Occipital lobe (tissue), 2 donors: ENCODE data around the gene NEXN. TPM values are rescaled to one million over a fixed set of nuclear protein-coding genes. Genes with fewer than 3 reads are reported as not detected.
A peak's percentile ranks its signal among the peaks of the same experiment; 100 is the strongest.
"Not testable (repeated sequence)": the region's sequence is repeated elsewhere in the genome, so short reads cannot be mapped to it uniquely, and the experiment has no call there.

Experiments
- DNase-seq: peaks from one replicate; lab custom pipeline; 2025; lab: John Stamatoyannopoulos, UW
- total RNA-seq: library from RNA; depleted of rRNA; stranded (reverse); fragments of >200 nt; gene quantifications from one replicate; pipeline ENCODE4 v1.2.3, GENCODE V29; 2014

The NEXN gene
- total RNA-seq, 1 donor from 2014 or later, result 0.31 TPM

DNA sequence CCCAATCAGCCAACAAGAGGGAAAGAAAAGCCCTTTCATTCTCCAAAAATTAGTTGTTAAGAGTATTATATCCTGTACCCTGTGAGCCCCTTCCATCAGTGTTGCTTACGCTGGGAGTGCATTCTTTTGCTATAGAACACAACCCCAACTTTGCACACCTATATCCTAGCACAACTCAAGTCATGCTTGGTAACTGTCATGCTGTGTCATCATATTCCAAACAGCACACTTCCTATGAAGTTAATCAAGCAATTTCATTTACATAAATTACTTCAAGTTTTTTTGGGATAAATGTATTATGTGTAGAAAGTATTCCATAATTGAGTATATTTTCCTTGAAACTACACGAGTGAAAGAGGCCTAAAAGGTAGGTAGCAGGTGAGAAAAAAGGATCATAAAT lies 70.4 kb downstream of the NEXN start:
- no peak for DNase-seq

DNA sequence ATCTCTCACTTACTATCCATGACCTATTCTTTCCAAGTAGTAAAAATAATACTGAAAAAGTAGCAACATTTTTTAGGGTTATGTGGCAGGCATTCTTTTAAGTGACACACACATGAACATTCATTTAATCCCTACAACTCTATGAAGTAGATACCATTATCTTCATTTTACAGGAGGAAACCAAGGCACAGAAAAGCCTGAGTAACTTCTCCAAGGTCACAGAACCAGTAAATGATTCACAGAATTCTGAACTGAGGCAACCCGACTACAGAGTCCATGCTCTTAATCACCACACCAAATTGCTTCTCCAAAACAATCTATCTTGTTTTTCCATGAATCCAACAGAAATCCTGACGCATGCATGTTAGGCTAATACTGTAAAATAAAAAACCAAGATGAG lies 73.0 kb downstream of the NEXN start:
- DNase-seq, result no peak

DNA sequence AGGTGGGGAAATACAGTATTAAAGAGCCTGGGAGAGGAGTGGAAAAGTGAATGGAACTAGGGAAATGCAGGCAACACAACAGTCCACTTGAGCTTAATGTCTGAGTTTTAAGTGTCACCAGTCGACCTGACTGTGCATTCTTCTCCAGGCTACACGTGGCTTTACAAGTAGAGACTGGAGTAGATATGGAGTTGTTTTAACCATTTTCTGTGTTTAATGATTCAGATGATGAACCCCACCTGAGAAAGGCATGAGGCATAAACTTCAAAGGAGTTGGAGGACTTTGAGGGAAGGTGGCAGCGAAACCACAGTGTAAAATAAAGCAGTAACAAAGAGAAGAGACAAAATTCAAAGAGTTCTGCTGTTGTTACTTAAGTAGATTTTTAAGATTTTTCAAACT lies 77.9 kb downstream of the NEXN start:
- no peak for DNase-seq

DNA sequence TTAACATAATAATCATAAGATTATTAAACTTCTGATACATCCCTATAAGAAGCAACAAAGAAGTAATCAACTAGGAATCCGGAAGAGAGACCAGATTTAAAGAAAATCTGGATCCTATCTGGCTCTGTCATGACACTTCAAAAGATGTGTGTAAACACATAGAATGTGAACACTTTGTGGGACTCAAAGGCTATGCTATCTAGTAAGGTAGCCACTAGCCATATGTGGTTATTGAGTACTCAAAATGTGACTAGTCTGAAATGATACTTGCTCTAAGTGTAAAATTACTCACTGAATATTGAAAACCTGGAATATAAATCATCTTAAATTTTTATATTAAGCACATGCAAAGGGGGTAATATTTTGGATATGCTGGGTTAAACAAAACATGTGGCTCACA lies 81.8 kb downstream of the NEXN start:
- no peak for DNase-seq

DNA sequence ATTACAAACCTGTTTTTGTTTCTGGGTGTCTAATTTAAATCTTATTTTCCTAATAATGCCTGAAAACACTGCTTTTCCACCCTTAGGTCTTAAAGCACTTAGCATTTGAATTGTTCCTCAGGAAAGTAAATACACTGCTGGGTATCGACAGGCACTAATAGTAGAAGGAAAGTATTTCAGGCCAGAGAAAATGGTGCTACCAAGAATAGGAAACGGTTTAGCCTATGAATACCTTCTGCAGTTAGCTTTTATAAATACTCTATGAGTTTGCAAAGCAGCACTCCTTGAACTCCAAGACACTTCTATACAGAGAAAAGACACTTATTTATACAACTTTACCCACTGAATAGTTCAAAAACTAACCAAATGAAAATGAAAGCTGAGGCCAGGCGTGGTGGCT lies 83.7 kb downstream of the NEXN start:
- DNase-seq, result no peak

DNA sequence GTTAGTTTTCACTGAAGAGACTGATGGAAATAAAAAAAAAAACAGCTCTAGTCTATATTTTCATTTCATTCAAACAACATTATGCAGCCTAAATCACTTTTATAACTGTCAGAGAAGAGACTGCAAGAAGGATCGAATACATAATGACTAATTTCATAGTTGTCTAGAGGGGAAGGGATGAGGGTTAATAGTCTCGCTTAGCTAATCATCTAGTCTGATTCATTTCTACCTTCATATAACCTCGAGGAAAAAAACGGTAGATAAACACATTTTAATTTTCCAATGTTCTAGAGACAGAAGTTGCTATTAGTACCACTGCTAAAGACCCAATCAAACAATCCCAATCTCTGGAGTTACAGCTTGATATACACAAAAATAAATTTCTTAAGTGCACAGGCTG lies 87.0 kb downstream of the NEXN start:
- no peak for DNase-seq

DNA sequence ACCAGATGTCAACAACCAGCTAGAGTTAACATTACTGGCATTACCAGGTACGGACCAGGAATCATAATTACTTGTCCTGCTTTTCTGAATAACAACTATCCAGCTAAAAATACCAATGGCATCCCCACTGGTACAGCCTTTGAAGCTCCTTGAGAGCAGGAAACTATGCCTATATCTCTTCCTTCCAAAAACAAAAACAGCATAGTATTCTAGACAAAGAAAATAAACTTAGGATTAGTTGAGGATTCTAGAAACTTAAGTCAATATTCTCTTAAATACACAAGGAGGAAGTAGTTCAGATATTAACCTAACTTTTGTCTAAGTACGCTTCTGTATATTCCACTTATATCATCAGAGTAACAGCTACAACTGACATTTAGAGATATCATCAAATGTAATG lies 87.5 kb downstream of the NEXN start:
- DNase-seq, result no peak

DNA sequence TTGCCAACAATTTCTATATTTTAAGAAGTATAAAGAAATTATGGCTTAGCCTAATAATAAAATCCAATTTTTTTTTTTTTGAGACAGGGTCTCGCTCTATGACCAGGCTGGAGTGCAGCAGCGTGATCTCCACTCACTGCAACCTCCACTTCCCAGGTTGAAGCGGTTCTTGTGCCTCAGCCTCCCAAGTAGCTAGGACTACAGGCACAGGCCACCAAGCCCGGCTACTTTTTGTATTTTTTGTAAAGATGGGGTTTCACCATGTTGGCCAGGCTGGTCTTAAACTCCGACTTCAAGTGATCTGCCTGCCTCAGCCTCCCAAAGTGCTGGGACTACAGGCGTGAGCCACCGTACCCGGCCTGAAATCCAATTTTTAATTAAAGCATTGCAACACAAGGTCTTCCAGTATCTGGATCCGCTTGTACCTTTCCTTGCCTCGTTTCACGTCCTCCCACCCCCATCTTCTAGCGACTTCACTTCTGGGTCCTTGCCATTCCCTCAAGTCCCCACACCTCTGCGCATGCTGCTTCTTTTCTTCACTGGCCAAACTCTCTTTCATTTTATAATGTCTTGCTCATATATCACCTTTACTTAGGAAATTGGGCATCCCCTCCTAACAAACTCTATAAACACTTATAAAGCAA lies 88.1 kb downstream of the NEXN start:
- no peak for DNase-seq

DNA sequence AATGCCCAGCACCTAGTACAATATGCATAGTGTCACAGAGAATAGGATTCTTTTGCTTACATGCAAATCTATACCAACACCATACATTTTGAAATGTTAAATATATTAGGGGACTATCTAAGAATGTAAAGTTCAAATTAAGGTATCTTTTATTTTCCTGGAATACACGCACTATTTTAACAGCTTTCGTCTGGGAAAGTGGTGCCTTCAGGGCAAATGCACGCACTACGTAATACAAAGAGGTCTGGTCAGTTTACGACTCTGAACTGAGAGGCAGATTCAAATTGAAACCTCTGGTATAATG lies 89.5 kb downstream of the NEXN start:
- no peak for DNase-seq

DNA sequence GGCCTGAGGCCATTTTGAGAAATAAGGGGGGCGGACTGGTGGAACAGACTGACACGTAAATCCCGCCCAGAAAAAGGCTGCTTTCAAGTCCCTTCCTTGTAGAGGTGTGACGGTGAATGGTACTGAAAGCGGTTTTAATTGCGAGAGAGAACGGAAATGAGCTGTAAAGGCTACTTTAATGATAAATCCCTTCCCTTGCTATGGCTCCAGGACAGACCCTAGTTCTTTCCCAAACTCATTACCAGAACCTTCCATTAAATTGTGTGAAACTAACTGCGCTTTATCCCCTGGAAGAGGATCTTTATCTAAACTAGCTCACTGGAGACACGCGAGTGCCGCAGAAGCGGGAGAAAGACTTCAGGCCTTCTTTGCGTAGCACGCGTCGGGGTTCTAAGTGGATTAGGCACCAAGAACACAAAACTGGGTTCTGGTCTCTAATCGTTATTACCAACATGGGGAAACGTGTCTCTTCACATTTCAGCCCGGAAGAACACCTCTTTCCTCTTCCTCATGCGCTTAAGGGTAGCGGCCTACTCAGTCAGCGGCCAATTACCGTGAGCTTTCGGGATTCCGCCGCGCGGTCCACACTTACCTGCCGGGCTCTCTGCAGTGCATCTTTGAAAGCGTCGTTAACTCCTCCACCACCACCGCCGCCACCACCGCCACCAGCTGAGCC lies 90.0 kb downstream of the NEXN start:
- peak; percentile 9 for DNase-seq

DNA sequence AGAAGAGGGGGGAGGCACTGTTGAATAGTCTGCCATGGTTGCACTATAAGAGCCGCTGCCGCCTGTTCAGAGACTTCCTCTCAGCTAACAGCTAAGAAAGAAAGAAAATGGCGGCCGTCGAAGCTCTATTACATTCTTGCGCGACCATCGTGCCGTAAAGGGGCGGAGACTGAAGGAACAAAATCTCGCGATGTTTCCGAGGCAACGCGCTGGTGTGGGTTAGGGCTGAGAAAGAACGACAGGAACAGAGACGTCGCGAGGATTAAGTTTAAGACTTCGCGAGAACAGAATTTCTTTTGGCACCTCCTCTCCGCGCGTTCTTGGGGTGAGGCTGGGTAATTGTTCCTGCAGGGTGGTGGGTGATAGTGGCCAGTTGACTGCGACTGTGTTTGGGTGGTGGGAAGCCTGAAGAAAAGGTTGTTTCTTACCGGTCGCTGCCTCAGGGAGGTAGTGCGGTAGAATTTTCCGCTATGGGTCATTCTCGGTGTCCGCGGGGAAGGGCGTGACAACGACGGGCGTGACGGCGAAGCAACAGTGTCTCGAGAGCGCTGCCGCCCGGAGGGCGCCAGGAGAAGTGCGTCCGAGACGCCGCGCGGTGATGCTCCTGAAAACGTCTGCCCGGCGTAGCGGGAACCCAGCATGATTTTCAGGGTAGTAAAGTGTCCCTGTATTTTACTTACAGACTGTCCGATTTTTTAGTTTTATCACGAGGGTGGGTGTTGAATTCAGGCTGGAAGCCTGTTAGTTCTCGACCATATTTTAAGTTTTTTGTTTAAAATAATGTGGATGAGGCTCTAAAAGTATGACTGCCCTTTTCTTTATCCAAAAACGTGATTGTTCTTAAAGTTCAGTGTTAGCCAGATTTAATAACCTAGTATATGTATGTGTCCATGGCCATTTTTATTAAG lies 90.8 kb downstream of the NEXN start, which contains the start of gene FUBP1:
TSS of gene FUBP1 (minus strand) at position 104 of the 908 bp plus-strand sequence. CDS start at position 36, 68 bp downstream.
- DNase-seq, result peak; percentile 81

DNA sequence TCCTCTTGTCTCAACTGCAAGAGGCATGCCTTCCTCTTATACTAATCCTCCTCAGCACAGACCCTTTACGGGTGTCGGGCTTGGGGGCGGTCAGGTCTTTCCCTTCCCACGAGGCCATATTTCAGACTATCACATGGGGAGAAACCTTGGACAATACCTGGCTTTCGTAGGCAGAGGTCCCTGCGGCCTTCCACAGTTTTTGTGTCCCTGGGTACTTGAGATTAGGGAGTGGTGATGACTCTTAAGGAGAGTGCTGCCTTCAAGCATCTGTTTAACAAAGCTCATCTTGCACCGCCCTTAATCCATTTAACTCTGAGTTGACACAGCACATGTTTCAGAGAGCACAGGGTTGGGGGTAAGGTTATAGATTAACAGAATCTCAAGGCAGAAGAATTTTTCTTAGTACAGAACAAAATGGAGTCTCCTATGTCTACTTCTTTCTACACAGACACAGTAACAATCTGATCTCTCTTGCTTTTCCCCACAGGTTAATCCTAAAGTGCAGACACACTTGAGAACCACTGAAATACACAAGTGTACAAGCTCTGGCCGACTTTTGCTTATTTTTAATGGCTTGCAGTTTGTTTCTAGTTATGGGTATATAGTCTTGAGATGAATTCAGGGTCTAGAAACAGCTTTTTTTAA lies 95.0 kb downstream of the NEXN start:
- DNase-seq, result not testable (repeated sequence)

DNA sequence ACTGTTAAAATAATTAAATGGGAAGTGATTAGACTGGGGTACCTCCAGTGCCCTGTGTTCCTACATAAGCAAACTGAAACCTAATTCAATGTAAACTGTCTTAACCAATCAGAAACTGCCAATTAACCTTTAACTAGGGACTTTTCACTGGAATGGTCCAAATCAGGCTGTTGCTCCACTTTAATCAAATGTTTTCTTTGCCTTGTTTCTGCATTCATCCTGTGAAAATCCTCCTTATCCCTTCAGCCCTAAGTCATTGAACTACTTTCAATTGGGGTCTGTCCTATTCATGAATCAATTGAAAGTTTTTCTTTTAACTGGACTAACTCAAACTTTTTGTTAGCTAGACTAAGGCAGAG lies 95.6 kb downstream of the NEXN start:
- no peak for DNase-seq

DNA sequence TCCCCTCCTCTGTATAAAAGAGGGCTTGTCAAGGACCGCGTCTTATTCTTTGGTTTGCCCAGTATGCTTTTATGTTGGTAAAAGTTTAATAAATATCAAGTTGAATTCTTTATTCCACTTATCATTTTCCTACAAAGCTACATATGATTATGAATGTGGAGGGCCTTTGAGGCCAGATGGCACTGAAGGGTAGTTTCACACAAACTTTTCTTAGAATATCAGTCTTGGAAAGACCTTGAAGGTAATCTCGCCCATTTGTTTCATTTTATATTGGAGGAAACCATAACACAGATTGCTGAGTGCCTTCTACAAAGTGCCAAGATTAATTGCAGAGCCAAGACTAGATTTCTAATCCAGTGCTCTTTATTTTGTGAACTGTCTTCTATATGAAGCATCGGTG lies 96.2 kb downstream of the NEXN start:
- DNase-seq, result no peak

DNA sequence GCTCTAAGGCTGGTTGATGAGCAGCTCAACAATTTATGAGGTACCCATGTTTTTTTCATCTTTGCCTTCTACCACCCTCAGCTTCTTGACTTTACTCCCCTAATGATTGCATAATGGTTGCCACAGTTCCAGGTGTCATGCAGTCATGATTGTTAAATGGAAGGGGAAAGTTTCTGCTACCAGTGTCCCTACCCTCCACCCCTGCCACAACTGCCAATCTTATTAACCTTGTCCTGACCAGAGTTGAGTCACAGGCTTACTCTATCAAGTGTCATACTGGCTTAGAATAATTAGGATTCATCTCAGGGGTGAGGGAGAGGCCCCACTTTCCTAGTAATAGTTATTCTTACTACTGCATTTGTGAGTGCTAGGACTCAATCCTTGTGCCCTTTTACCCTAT lies 98.4 kb downstream of the NEXN start:
- DNase-seq, result no peak

DNA sequence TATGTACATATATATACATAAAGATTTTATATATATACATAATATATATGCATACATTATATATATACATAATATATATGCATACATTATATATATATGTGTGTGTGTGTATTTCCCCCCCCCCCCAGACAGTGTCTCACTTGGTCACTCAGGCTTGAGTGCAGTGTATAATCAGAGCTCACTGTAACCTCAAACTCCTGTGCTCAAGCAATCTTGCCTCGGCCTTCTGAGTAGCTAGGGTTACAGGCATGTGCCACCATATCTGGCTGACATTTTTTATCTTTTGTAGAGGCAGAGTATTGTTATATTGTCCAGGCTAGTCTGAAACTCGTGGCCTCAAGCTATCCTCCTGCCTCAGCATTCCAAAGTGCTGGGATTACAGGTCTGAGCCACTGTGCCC lies 99.5 kb downstream of the NEXN start:
- DNase-seq, result no peak

DNA sequence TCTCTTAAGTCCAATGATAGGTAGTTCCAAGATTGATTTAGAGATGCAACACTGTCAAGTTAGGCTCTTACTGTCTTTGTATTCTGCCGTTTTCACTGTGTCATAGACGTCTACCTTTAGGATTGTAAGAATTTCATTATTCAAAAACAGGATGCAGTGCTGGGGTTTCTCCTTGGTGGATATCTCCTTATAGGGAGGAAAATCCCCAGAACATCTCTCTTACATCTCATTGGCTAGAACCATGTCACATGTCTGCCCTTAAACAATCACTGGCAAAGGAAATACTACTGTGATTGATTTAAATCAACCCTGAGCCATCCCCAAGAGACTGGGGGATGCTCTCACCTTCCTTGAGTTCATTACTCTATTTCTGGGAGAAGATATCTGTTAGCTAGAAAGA lies 101.3 kb downstream of the NEXN start:
- DNase-seq, result no peak

DNA sequence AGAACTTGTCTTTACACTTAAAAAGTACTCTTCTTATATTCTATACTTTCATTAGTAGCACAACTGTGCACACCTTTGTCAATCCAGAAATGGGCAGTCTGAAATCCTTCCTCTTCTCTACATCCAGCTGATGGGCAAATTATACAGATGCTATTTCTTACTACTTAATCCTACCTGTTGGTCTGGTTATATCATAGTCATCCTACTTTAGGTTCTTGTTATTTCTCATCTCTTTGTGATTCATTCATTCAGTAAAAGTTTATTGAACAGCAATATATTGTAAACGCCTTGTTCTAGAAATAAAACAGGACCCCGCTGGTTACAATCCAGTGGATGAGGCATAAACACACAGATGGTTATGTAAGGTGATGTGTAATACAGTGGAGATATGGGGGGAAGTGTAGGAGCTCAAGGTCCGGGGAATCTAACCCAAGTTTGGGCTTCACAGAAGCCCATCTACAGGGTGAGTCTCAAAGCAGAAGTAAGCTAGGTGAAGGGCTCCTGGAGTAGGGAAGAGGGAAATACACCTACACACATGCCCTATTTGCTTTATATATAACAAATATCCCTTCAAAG lies 102.3 kb downstream of the NEXN start:
- DNase-seq, result no peak

DNA sequence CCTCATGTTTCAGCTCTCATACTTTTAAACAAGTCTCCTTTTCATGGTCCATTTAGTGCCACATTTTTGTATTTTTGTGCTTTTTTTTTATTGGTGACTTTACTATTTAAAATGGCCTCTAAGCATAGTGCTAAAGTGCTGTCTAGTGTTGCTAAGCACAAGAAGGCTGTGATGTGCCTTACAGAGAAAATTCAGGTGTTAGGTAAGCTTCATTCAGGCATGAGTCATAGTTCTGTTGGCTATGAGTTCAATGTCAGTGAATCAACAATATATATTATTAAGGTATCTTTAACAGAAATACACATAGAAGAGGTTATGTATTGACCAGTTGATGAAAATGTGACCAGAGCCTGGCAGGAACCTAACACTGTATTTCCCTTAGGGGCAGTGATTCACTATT lies 103.2 kb downstream of the NEXN start:
- no peak for DNase-seq
